Nephron (organoid): ENCODE data around the gene UBXN11.

Experiments
- H3K27ac Mint-ChIP-seq, 3 experiments: 2 replicates each; pipeline ENCODE4 v1.8.0; 2020; ENCODE audit warnings: mixed read lengths in 3 of 3, mild to moderate bottlenecking in 2 of 3, moderate library complexity in 1 of 3
- H3K27me3 Mint-ChIP-seq: 2 replicates; pipeline ENCODE4 v1.8.0; 2021; ENCODE audit warnings: low read depth, mild to moderate bottlenecking, moderate library complexity, mixed read lengths
- H3K36me3 Mint-ChIP-seq: 2 replicates; pipeline ENCODE4 v1.8.0; 2020; ENCODE audit warnings: low read depth, mixed read lengths
- H3K4me1 Mint-ChIP-seq: 2 replicates; pipeline ENCODE4 v1.8.0; 2020; ENCODE audit warnings: mixed read lengths
- H3K4me3 Mint-ChIP-seq, 3 experiments: 2 replicates each; pipeline ENCODE4 v1.8.0; 2020; ENCODE audit warnings: mild to moderate bottlenecking in 3 of 3, mixed read lengths in 3 of 3, moderate library complexity in 2 of 3
- H3K9me3 Mint-ChIP-seq: 2 replicates; pipeline ENCODE4 v1.8.0; 2020; ENCODE audit warnings: mixed read lengths
- TF ChIP-seq, protein P1 (sequence below), 3 experiments: fragments of 200-600 bp; sonication (generic); IDR thresholded peaks; one replicate each; pipeline ENCODE4 v1.5.0; 2021; ENCODE audit warnings: antibody characterized with exemption in 3 of 3; ENCODE audit not compliant: unreplicated experiment in 3 of 3

Gene UBXN11

DNA sequence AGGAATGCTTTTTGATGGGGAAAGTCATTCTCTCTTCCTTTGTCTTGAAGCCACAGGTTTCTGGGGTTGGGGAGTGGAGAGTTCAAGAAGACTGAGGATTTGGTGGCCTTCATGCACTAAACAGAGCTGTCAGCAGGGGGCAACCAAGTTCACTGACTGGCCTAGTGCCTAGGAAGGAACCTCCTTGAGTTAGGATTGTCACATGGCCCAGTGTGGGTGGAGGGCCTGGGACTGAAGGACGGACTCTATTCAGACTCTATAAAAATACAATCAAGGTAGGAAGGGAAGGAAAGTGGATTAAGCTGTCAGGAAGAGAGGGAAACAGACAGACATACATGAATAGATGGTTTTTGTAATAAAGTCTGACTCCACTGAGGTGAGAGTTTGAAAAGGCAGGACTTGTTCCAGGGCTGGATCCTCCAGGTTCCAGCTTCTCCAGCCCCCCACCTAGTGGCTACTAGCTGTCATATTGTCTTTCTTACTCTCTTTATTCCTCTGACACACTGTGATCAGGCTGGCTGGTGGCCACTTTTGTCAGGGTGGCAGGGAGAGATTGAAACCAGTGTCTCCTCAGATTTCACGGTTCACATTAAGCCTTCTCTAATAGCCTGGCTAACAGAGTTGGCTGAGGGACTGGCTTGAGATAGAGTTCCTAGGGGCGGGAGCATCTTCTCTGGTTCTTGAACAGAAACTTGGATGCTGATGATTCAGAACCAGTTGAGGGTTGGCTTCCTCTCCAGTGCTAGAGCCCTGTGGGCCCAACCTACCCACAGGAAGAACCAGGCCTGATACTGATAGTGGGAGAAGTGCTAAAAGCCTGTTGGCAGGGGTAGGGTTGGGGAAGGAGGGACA is 30.6 kb downstream of the UBXN11 start:
- peak overlapping the region; percentile 84 to 90 (median 89) for H3K27ac Mint-ChIP-seq
- H3K4me3 Mint-ChIP-seq, result peak overlapping the region; percentile 56 to 68 (median 62)
- peaks cover 44% of the 10 kb centered on the region for H3K36me3 Mint-ChIP-seq
- H3K4me1 Mint-ChIP-seq, result peaks cover 30% of the 10 kb centered on the region
- no peaks in the 10 kb centered on the region for H3K9me3 Mint-ChIP-seq
- no peaks in the 10 kb centered on the region for H3K27me3 Mint-ChIP-seq
- TF ChIP-seq, protein P1, sequence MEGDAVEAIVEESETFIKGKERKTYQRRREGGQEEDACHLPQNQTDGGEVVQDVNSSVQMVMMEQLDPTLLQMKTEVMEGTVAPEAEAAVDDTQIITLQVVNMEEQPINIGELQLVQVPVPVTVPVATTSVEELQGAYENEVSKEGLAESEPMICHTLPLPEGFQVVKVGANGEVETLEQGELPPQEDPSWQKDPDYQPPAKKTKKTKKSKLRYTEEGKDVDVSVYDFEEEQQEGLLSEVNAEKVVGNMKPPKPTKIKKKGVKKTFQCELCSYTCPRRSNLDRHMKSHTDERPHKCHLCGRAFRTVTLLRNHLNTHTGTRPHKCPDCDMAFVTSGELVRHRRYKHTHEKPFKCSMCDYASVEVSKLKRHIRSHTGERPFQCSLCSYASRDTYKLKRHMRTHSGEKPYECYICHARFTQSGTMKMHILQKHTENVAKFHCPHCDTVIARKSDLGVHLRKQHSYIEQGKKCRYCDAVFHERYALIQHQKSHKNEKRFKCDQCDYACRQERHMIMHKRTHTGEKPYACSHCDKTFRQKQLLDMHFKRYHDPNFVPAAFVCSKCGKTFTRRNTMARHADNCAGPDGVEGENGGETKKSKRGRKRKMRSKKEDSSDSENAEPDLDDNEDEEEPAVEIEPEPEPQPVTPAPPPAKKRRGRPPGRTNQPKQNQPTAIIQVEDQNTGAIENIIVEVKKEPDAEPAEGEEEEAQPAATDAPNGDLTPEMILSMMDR (IDR thresholded peaks at IDR 0.05; ENCODE audit: unreplicated experiment in 3 of 3), result peak; percentile 62 to 83 (median 81)

GRCh38 chr1:26274801-26275425 is 31.5 kb downstream of the UBXN11 start:
- Mint-ChIP-seq H3K4me1 (peaks cover 30% of the 10 kb centered on the region), H3K4me3 (no peak overlapping the region), H3K9me3 (no peaks in the 10 kb centered on the region), H3K27ac (no peak overlapping the region), H3K36me3 (peaks cover 48% of the 10 kb centered on the region), H3K27me3 (no peaks in the 10 kb centered on the region)
- TF ChIP-seq, protein P1 (IDR thresholded peaks at IDR 0.05; ENCODE audit: unreplicated experiment in 3 of 3), result no peak

DNA sequence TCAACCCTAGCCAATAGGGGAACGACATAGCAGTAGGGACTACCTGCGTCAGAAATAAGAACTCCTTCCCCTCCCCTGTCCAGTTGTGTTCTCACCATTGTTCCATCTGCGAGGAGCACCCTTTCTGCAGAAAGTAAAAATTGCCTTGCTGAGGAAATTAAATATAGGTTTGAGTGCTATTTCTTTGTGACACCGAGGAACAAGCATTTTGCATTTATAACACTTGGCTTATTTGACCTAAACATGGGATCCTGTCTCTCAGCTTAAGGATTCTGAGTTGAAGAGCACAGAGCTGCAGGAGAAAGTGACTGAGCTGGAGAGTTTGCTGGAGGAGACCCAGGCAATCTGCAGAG is 37.3 kb downstream of the UBXN11 start:
- Mint-ChIP-seq H3K4me3 (no peak overlapping the region), H3K9me3 (no peaks in the 10 kb centered on the region), H3K36me3 (peaks cover 66% of the 10 kb centered on the region)

DNA sequence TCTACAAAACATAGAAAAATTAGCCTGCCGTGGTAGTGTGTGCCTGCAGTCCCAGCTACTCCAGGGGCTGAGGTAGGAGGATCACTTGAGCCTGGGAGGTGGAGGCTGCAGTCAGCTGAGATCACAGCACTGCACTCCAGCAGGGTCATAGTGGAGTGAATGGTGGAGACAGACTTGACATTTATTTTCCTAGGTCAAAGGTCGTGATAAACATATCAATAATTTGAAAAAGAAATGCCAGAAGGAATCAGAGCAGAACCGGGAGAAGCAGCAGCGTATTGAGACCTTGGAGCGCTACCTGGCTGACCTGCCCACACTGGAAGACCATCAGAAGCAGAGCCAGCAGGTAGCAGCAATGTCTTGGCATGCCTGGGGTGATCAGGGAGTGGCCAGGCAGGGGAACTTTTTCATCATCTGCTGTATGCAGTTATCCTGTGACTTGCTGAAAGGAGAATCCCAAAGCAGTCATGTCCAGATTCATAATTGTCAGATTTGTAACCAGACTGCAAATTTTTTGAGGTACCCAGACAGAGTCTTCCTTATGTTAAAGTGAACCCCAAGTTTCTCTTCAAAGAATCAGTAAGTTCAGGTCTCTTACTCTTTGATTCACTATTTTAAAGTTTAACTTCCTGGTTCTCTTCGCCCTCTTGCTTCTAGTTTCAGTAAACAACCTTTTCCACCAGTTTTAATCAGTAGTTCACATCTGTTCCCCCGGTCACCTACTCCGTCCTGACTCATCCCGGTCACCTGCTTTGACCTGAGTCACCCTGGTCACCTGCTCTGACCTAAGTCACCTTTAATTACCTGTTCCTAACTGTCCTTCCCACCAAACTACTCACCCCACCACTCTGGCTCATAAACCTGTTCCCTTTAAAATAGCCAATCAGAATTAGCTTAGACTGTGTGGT is 37.9 kb downstream of the UBXN11 start:
- no peaks in the 10 kb centered on the region for H3K4me1 Mint-ChIP-seq
- no peaks in the 10 kb centered on the region for H3K9me3 Mint-ChIP-seq
- H3K27me3 Mint-ChIP-seq, result no peaks in the 10 kb centered on the region
- H3K27ac Mint-ChIP-seq, result no peak overlapping the region
- no peak overlapping the region for H3K4me3 Mint-ChIP-seq
- H3K36me3 Mint-ChIP-seq, result peaks cover 68% of the 10 kb centered on the region
- TF ChIP-seq, protein P1 (IDR thresholded peaks at IDR 0.05; ENCODE audit: unreplicated experiment in 3 of 3), result no peak

More for the DNA sequence above, 37.3 kb downstream of the UBXN11 start:
- H3K4me1 Mint-ChIP-seq, result no peaks in the 10 kb centered on the region
- TF ChIP-seq, protein P1 (IDR thresholded peaks at IDR 0.05; ENCODE audit: unreplicated experiment in 3 of 3), result no peak
- H3K27me3 Mint-ChIP-seq, result no peaks in the 10 kb centered on the region
- no peak overlapping the region for H3K27ac Mint-ChIP-seq

GRCh38 chr1:26265405-26265804 is 41.0 kb downstream of the UBXN11 start:
- Mint-ChIP-seq H3K27ac (no peak overlapping the region), H3K36me3 (peaks cover 75% of the 10 kb centered on the region), H3K4me1 (no peaks in the 10 kb centered on the region), H3K27me3 (no peaks in the 10 kb centered on the region), H3K4me3 (no peak overlapping the region), H3K9me3 (no peaks in the 10 kb centered on the region)
- TF ChIP-seq, protein P1 (IDR thresholded peaks at IDR 0.05; ENCODE audit: unreplicated experiment in 3 of 3), result no peak
